DLD1 (cell line): ENCODE results near the gene FERMT1.
"Not testable (repeated sequence)": the region's sequence is repeated elsewhere in the genome, so short reads cannot be mapped to it uniquely, and the experiment has no call there.

Experiments
- in situ Hi-C: cut with HindIII; loops from 2 replicates; pipeline ENCODE4 v1.10.0; 2017; ENCODE audit warnings: low sequenced_read_pairs

Gene FERMT1

GRCh38 chr20:6041808-6042265, 81.0 kb downstream of the FERMT1 start:
- in situ Hi-C loops, result no loop called here

DNA sequence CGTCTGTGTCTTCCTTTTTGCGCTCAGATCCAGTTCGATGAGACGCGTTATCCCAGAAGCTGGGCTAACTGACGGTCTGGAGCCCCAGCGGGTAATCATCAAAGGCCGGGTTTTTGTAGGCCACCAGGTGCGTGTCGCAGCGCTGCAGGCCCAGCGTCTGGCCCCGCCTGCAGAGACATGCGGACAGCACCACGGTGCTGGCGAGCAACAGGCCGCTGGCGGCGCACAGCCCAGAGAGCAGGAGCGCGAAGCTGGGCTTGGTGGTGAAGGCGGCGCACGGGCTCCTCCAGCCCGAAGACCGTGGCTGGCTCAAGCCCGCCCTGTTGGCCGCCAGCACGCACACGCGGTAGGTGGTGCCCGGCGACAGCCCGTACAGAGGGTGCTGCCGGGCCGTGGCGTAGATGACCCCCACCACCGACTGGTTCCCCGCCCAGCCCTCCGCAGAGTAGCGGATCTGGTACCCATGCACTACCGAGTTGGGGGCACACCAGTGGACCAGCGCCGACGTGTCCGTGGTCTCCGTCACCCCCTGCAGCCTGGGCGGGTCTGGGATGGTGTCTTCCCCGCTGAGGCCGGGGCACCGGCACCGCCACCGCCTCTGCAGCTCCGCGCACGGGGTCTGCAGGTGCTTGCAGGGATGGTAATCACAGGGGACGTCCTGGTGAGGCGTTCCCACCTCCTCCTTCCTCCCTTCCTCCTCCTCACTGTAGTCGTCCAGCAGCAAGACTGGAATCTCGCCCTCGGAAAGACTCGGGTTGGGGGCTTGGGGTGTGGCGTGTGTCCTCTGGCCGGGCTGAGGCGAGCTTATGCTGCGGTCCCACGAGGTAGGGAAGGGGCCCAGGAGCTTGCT, 81.6 kb downstream of the FERMT1 start:
- in situ Hi-C loops, result no loop called here

GRCh38 chr20:6040540-6040939, 82.3 kb downstream of the FERMT1 start:
- in situ Hi-C loops, result no loop called here

- in situ Hi-C loops, result no loop called here
Measured at GRCh38 chr20:6039766-6040165, 83.1 kb downstream of the FERMT1 start.

GRCh38 chr20:6038256-6038655, 84.6 kb downstream of the FERMT1 start:
- in situ Hi-C loops, result no loop called here

DNA sequence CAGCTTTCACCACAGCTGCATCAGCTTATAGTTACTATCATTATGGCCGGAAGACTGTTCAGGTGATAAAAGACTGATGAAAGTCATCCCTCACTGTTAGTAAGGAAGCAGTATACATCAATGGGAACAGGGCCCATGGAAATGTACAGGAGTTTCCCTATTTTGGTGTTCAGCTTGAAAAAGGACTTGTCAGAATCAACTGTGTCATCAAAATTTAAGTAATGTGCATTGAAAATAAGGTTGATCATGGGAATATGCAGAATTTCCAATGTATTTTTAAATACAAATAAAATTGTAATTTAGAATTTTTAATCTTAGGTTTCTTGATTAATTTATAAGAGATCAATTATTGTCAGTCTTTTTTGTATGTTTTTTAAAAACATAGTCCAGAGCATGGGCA, 85.7 kb downstream of the FERMT1 start:
- in situ Hi-C loops, result no loop called here

- in situ Hi-C loops, result no loop called here
Measured at GRCh38 chr20:6036213-6036612, 86.6 kb downstream of the FERMT1 start.

DNA sequence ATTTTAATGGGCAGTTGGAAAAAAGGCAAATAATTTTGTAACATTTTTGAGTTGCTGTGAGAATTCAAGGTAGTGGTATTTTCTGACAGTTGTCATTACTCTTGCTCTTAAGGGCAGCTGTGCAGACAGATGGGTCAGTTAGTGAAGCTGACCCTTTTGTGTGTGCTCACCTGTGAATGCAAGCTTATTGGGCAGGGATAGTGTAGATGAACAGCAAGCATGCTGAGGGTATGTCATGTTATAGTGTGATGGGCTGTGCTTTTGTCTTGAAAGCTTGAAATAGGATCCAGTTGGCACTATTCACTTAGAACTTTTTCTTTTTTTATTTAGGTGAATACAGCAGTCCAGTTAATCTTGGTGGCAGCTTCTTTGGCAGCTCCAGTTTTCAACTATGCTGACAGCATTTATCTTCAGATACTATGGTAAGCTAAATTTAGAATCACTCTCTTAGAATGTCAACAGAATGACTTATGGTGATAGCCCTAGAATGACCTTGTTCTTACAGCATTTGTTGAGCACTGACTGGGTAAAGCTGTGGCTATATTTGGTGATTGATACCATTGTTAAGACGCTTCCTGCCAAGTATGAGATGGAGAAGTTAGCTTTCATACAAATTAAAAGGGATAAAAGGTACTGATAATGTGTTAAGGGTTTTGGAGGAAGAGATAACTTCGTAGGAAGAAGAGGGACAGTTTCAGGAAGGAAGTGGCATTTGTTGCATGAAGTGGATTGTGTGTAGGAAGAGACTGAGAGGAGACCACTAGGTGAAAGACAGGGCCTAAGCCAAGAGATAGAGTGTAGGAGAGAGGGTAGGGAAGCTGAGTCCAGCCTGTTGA, 88.5 kb downstream of the FERMT1 start:
- in situ Hi-C loops, result no loop called here

DNA sequence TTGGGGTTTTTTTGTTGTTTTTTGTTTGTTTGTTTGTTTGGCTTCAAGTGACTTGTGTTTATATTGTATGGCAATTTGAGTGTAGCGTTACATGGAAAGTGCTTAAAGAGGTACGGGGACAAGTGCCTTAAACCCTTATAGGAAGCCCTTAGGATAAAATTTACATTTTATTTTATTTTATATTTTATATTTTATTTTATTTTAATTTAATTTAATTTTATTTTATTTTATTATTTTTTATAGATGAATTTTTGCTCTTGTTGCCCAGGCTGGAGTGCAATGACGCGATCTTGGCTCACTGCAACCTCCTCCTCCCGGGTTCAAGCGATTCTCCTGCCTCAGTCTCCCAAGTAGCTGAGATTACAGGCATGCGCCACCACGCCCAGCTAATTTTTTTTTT, 89.9 kb downstream of the FERMT1 start:
- in situ Hi-C loops, result not testable (repeated sequence)

- in situ Hi-C loops, result no loop called here
Measured at GRCh38 chr20:6030453-6031080, 92.3 kb downstream of the FERMT1 start.

DNA sequence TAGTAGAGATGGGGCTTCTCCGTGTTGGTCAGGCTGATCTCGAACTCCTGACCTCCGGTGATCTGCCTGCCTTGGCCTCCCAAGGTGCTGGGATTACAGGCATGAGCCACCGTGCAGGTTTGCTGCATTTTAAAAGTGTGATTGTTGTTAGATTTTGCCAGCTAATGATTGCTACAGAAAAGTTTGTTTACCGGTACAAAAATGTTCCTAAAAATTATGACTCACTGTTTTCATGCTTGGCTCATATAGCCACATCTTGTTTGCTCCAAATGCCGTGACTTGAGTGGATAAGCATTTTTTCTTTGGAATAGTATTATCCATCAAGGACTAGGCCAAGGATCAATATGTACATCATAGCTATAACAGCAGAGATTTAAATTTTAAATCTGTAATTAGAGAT, 93.3 kb downstream of the FERMT1 start:
- in situ Hi-C loops, result no loop called here

DNA sequence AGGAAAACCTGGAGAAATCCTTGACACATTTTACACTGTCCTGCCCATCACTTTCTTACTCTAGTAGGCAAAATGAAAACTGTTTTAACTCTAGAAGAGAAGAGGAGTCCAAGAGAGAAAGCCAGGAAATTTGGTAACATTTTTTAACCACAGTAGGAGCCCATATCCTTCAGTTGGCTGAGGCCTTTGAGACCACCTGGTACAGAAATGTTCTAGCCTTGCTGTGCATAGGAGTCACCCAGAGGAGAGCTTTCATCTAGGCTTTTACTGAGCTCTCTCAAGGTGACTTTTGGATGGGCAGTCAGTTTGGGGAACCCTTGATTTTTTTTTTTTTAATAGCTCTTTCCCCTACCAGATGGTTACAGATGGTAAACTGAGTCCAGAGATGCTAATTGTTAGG, 94.0 kb downstream of the FERMT1 start:
- in situ Hi-C loops, result no loop called here

DNA sequence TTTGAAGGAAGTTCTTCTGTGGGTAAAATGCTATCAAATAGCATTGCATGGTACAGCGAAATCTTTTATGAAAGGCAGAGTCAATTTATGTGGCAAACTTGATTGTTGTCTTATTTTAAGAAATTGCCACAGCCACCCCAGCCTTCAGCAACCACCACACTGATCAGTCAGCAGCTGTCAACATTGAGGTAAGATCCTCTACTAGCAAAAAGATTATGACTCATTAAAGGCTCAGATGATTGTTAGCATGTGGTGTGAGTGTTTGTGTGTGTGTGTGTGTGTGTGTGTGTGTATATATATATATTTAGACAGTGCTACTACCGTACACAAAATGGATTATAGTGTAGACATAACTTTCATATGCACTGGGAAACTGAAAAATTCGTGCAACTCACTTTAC, 96.8 kb downstream of the FERMT1 start:
- in situ Hi-C loops, result no loop called here
